HepG2 (cell line): Measurements from ENCODE around the gene ENO3. TPM values are rescaled to one million over a fixed set of nuclear protein-coding genes. Genes with fewer than 3 reads are reported as not detected.

ENCODE experiments used
- BORCS8-MEF2B ChIP-seq: sonication (generic); formaldehyde crosslinking; IDR thresholded peaks from 2 replicates; pipeline ENCODE4 v1.8.0; 2022; ENCODE audit warnings: mild to moderate bottlenecking, missing genetic modification reagents
- BRD4 ChIP-seq: sonication (generic); formaldehyde crosslinking; IDR thresholded peaks from 2 replicates; pipeline ENCODE4 v1.4.0; 2020; ENCODE audit warnings: missing genetic modification reagents
- CBFB ChIP-seq: sonication (generic); formaldehyde crosslinking; IDR thresholded peaks from 2 replicates; pipeline ENCODE4 v1.4.0; 2020; ENCODE audit warnings: missing genetic modification reagents
- CENPX ChIP-seq: sonication (generic); formaldehyde crosslinking; IDR thresholded peaks from 2 replicates; pipeline ENCODE4 v1.9.0; 2021; ENCODE audit warnings: mild to moderate bottlenecking, missing genetic modification reagents, moderate library complexity
- HNF4A ChIP-seq: sonication (generic); formaldehyde crosslinking; IDR thresholded peaks from 2 replicates; pipeline ENCODE4 v1.4.0; 2020; ENCODE audit warnings: missing genetic modification reagents
- JUN ChIP-seq: sonication (generic); formaldehyde crosslinking; IDR thresholded peaks from 2 replicates; pipeline ENCODE4 v1.4.0; 2020; ENCODE audit warnings: mild to moderate bottlenecking, missing genetic modification reagents
- JUNB ChIP-seq: sonication (generic); formaldehyde crosslinking; IDR thresholded peaks from 2 replicates; pipeline ENCODE4 v1.8.0; 2022; ENCODE audit warnings: missing genetic modification reagents, mild to moderate bottlenecking, borderline replicate concordance
- KDM2A ChIP-seq: sonication (generic); formaldehyde crosslinking; IDR thresholded peaks from 2 replicates; pipeline ENCODE4 v1.4.0; 2020; ENCODE audit warnings: low read depth, missing genetic modification reagents, borderline replicate concordance
- KMT2B ChIP-seq: IDR thresholded peaks from 2 replicates; pipeline ENCODE4 v1.6.1; 2016; ENCODE audit warnings: missing genetic modification reagents, missing compliant biosample characterization
- NR2C2 ChIP-seq: sonication (generic); formaldehyde crosslinking; IDR thresholded peaks from 2 replicates; pipeline ENCODE4 v1.4.0; 2020; ENCODE audit warnings: missing genetic modification reagents, mild to moderate bottlenecking, moderate library complexity, borderline replicate concordance
- POLR2AphosphoS2 ChIP-seq: IDR thresholded peaks from 2 replicates; pipeline ENCODE4 v1.6.1; 2011; ENCODE audit warnings: low read depth, low read length, improper control_type of control experiment
- SP4 ChIP-seq: sonication (generic); formaldehyde crosslinking; IDR thresholded peaks from 2 replicates; pipeline ENCODE4 v1.8.1; 2023; ENCODE audit warnings: mild to moderate bottlenecking, missing genetic modification reagents
- TAF15 ChIP-seq: fragments of 200-400 bp; formaldehyde crosslinking; IDR thresholded peaks from one replicate; pipeline ENCODE4 v1.6.1; 2018; ENCODE audit warnings: mild to moderate bottlenecking, low read depth, low read length; ENCODE audit not compliant: poor library complexity, severe bottlenecking
- ZMYM2 ChIP-seq: sonication (generic); formaldehyde crosslinking; IDR thresholded peaks from 2 replicates; pipeline ENCODE4 v1.8.0; 2022; ENCODE audit warnings: mild to moderate bottlenecking, missing genetic modification reagents
- ZNF121 ChIP-seq: sonication (generic); formaldehyde crosslinking; IDR thresholded peaks from 2 replicates; pipeline ENCODE4 v1.5.0; 2020; ENCODE audit warnings: mild to moderate bottlenecking, missing genetic modification reagents
- ZNF674 ChIP-seq: sonication (generic); formaldehyde crosslinking; IDR thresholded peaks from 2 replicates; pipeline ENCODE4 v1.5.0; 2020; ENCODE audit warnings: low read depth, mild to moderate bottlenecking, missing genetic modification reagents
- ZNF792 ChIP-seq: IDR thresholded peaks from 2 replicates; pipeline ENCODE4 v1.6.1; 2016
- ZNF891 ChIP-seq: sonication (generic); formaldehyde crosslinking; IDR thresholded peaks from 2 replicates; pipeline ENCODE4 v1.5.0; 2020; ENCODE audit warnings: mild to moderate bottlenecking, missing genetic modification reagents
- ZSCAN21 ChIP-seq: sonication (generic); formaldehyde crosslinking; IDR thresholded peaks from 2 replicates; pipeline ENCODE4 v1.8.0; 2022; ENCODE audit warnings: mild to moderate bottlenecking, missing genetic modification reagents, moderate library complexity, borderline replicate concordance
- polyA plus RNA-seq, 8 experiments: library from polyadenylated mRNA; depleted of rRNA in 3 of 8; stranded (reverse) in 7 of 8; unstranded in 1 of 8; fragments of >200 nt; fragmentation: Illumina TruSeq in 4 of 8; extraction: Trizol in 4 of 8; gene quantifications; 2 replicates each; pipeline versions ENCODE4 v1.2.1 to v1.2.3, GENCODE V29; 2011 to 2016; ENCODE audit warnings: low read depth in 4 of 8, missing spikeins in 1 of 8, mixed read lengths in 1 of 8; ENCODE audit not compliant: insufficient read depth in 1 of 8
- total RNA-seq, 5 experiments: library from RNA; depleted of rRNA; stranded (reverse); fragments of >200 nt; fragmentation: Illumina TruSeq; extraction: Trizol; gene quantifications; 2 replicates each; pipeline ENCODE4 v1.2.3, GENCODE V29; 2016; ENCODE audit warnings: low read depth in 1 of 5
- TF ChIP-seq, protein P1 (sequence below), 2 experiments: sonication (generic) in 1 of 2; formaldehyde crosslinking in 1 of 2; IDR thresholded peaks; 2 replicates each; pipeline versions ENCODE4 v1.4.0 to v1.6.1; 2018 to 2020; ENCODE audit warnings: missing genetic modification reagents in 2 of 2, borderline replicate concordance in 1 of 2, low read depth in 1 of 2, mild to moderate bottlenecking in 1 of 2, missing biosample characterization in 1 of 2
- TF ChIP-seq, protein P2 (sequence below): sonication (generic); formaldehyde crosslinking; IDR thresholded peaks from 2 replicates; pipeline ENCODE4 v1.5.0; 2020; ENCODE audit warnings: mild to moderate bottlenecking, missing genetic modification reagents, moderate library complexity
- TF ChIP-seq, protein P3 (sequence below): sonication (generic); formaldehyde crosslinking; IDR thresholded peaks from 2 replicates; pipeline ENCODE4 v1.4.0; 2020; ENCODE audit warnings: missing genetic modification reagents
- TF ChIP-seq, protein P4 (sequence below): sonication (generic); formaldehyde crosslinking; IDR thresholded peaks from 2 replicates; pipeline ENCODE4 v1.4.0; 2020; ENCODE audit warnings: mild to moderate bottlenecking, missing genetic modification reagents
- TF ChIP-seq, protein P5 (sequence below): sonication (generic); formaldehyde crosslinking; IDR thresholded peaks from 2 replicates; pipeline ENCODE4 v1.5.1; 2020; ENCODE audit warnings: mild to moderate bottlenecking, missing genetic modification reagents, moderate library complexity

ENO3 gene
- total and polyA plus RNA-seq, 2 of the 13 experiments (the other 11 are each of a cell fraction or from before 2014, with no cell fraction given) = 59.8 to 69.8 TPM

DNA sequence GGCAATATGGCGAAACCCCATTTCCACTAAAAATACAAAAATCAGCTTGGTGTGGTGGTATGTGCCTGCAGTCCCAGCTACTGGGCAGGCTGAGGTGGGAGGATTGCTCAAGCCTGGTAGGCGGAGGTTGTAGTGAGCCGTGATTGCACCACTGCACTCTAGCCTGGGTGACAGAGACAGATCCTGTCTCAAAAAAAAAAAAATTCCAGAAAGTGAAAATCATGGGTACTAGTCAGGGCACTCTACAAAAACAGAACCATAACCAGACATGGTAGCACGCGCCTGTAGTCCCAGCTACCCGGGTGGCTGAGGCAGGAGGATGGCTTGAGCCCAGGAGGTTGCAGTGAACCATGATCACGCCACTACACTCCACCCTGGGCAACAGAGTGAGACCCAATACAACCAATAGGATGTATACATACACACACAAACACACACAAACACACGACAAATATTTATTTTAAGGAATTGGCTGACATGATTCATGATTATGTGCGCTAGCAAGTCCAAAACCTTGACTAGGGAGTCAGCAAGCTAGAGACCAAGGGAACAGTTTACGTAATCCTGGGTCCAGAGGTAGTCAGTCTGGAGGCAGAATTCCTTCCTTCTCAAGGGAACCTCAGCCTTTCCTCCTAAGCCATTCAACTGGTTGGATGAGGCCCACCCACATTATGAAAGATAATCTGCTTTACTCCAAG is 30.4 kb upstream of the ENO3 start (continued):
- TF ChIP-seq, protein P1, sequence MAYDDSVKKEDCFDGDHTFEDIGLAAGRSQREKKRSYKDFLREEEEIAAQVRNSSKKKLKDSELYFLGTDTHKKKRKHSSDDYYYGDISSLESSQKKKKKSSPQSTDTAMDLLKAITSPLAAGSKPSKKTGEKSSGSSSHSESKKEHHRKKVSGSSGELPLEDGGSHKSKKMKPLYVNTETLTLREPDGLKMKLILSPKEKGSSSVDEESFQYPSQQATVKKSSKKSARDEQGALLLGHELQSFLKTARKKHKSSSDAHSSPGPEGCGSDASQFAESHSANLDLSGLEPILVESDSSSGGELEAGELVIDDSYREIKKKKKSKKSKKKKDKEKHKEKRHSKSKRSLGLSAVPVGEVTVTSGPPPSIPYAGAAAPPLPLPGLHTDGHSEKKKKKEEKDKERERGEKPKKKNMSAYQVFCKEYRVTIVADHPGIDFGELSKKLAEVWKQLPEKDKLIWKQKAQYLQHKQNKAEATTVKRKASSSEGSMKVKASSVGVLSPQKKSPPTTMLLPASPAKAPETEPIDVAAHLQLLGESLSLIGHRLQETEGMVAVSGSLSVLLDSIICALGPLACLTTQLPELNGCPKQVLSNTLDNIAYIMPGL (CRISPR knock-in tag; IDR thresholded peaks at IDR 0.05; ENCODE audit: borderline replicate concordance in 1 of 2, low read depth in 1 of 2) = no peak
- TF ChIP-seq HNF4A (CRISPR knock-in tag) (0 out of 2 replicates have a peak, but pooled peaks have one; percentile 51), CENPX (CRISPR knock-in tag) (no peak), ZSCAN21 (CRISPR knock-in tag) (0 out of 2 replicates have a peak, but pooled peaks have one; percentile 52), ZNF674 (CRISPR knock-in tag) (no peak), TAF15 (no peak), CBFB (CRISPR knock-in tag) (no peak), KMT2B (no peak), ZNF792 (no peak), SP4 (no peak), POLR2AphosphoS2 (no peak), JUNB (CRISPR knock-in tag) (no peak), ZNF891 (no peak), ZMYM2 (CRISPR knock-in tag) (no peak), ZNF121 (CRISPR knock-in tag) (peak; percentile 98), KDM2A (CRISPR knock-in tag) (0 out of 2 replicates have a peak, but pooled peaks have one; percentile 22), BORCS8-MEF2B (CRISPR knock-in tag) (no peak), NR2C2 (CRISPR knock-in tag) (no peak; the same call in 1 of the 2 replicates), BRD4 (CRISPR knock-in tag) (no peak), JUN (CRISPR knock-in tag) (no peak)
- TF ChIP-seq, protein P2, sequence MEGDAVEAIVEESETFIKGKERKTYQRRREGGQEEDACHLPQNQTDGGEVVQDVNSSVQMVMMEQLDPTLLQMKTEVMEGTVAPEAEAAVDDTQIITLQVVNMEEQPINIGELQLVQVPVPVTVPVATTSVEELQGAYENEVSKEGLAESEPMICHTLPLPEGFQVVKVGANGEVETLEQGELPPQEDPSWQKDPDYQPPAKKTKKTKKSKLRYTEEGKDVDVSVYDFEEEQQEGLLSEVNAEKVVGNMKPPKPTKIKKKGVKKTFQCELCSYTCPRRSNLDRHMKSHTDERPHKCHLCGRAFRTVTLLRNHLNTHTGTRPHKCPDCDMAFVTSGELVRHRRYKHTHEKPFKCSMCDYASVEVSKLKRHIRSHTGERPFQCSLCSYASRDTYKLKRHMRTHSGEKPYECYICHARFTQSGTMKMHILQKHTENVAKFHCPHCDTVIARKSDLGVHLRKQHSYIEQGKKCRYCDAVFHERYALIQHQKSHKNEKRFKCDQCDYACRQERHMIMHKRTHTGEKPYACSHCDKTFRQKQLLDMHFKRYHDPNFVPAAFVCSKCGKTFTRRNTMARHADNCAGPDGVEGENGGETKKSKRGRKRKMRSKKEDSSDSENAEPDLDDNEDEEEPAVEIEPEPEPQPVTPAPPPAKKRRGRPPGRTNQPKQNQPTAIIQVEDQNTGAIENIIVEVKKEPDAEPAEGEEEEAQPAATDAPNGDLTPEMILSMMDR (CRISPR knock-in tag) = no peak
- TF ChIP-seq, protein P3, sequence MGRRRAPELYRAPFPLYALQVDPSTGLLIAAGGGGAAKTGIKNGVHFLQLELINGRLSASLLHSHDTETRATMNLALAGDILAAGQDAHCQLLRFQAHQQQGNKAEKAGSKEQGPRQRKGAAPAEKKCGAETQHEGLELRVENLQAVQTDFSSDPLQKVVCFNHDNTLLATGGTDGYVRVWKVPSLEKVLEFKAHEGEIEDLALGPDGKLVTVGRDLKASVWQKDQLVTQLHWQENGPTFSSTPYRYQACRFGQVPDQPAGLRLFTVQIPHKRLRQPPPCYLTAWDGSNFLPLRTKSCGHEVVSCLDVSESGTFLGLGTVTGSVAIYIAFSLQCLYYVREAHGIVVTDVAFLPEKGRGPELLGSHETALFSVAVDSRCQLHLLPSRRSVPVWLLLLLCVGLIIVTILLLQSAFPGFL (CRISPR knock-in tag) = no peak
- TF ChIP-seq, protein P4, sequence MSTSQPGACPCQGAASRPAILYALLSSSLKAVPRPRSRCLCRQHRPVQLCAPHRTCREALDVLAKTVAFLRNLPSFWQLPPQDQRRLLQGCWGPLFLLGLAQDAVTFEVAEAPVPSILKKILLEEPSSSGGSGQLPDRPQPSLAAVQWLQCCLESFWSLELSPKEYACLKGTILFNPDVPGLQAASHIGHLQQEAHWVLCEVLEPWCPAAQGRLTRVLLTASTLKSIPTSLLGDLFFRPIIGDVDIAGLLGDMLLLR (CRISPR knock-in tag) = no peak
- TF ChIP-seq, protein P5, sequence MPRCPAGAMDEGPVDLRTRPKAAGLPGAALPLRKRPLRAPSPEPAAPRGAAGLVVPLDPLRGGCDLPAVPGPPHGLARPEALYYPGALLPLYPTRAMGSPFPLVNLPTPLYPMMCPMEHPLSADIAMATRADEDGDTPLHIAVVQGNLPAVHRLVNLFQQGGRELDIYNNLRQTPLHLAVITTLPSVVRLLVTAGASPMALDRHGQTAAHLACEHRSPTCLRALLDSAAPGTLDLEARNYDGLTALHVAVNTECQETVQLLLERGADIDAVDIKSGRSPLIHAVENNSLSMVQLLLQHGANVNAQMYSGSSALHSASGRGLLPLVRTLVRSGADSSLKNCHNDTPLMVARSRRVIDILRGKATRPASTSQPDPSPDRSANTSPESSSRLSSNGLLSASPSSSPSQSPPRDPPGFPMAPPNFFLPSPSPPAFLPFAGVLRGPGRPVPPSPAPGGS = 0 out of 2 replicates have a peak, but pooled peaks have one; percentile 28
